ENCODE data around the gene TAOK1. TPM values are rescaled to one million over a fixed set of nuclear protein-coding genes. Genes with fewer than 3 reads are reported as not detected.

The TAOK1 gene
- total RNA-seq, 1 experiment from 2014 or later: 87.1 TPM

DNA sequence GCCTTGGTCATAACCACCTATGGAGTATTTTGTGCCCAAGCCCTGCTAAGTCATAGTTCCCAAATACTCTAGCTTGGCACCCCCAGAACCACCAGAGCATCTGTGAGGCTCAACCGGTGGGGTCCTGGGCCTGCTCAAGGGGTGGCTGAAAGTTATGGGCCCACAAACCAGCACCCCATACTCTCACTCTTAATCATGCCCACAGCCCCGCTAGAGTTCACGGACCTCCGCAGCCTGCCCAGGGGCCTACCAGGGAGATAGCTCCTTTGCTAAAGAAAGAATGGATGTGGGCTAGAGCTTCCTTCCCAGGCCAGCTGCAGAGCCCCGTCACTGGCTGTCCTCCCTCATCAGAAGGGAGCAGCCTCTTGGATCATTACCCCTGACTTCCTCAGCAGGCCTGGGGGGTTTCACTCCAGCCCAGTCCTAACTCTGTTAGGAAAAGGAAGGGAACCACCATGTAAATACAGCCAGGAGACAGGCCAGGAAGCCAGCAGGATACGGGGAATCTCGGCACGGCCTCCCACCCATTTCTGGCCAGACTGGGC, 197.9 kb downstream of the TAOK1 start (continued):
- TF ChIP-seq, protein P1, sequence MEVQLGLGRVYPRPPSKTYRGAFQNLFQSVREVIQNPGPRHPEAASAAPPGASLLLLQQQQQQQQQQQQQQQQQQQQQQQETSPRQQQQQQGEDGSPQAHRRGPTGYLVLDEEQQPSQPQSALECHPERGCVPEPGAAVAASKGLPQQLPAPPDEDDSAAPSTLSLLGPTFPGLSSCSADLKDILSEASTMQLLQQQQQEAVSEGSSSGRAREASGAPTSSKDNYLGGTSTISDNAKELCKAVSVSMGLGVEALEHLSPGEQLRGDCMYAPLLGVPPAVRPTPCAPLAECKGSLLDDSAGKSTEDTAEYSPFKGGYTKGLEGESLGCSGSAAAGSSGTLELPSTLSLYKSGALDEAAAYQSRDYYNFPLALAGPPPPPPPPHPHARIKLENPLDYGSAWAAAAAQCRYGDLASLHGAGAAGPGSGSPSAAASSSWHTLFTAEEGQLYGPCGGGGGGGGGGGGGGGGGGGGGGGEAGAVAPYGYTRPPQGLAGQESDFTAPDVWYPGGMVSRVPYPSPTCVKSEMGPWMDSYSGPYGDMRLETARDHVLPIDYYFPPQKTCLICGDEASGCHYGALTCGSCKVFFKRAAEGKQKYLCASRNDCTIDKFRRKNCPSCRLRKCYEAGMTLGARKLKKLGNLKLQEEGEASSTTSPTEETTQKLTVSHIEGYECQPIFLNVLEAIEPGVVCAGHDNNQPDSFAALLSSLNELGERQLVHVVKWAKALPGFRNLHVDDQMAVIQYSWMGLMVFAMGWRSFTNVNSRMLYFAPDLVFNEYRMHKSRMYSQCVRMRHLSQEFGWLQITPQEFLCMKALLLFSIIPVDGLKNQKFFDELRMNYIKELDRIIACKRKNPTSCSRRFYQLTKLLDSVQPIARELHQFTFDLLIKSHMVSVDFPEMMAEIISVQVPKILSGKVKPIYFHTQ (CRISPR knock-in tag; IDR thresholded peaks at IDR 0.05): no peak
- no peak for TF ChIP-seq NFYB (CRISPR knock-in tag; conservative IDR thresholded peaks at IDR 0.05; ENCODE audit: low read depth)

GRCh38 chr17:29588562-29589411, 198.6 kb downstream of the TAOK1 start:
- no peak for DNase-seq (ENCODE audit: low spot score)
- H3K27ac Mint-ChIP-seq: no peak overlapping the region
- H3K4me1 Mint-ChIP-seq: peaks cover 56% of the 10 kb centered on the region
- TF ChIP-seq ETV6 (CRISPR knock-in tag; IDR thresholded peaks at IDR 0.05) (0 out of 2 replicates have a peak, but pooled peaks have one; percentile 40), FOXK1 (CRISPR knock-in tag; IDR thresholded peaks at IDR 0.05) (0 out of 2 replicates have a peak, but pooled peaks have one; percentile 20), HMGXB4 (CRISPR knock-in tag; IDR thresholded peaks at IDR 0.05) (no peak), ESRRA (CRISPR knock-in tag; IDR thresholded peaks at IDR 0.05; ENCODE audit: borderline replicate concordance) (no peak), TCF7 (CRISPR knock-in tag; IDR thresholded peaks at IDR 0.05; ENCODE audit: low read depth) (no peak)
- TF ChIP-seq, protein P2, sequence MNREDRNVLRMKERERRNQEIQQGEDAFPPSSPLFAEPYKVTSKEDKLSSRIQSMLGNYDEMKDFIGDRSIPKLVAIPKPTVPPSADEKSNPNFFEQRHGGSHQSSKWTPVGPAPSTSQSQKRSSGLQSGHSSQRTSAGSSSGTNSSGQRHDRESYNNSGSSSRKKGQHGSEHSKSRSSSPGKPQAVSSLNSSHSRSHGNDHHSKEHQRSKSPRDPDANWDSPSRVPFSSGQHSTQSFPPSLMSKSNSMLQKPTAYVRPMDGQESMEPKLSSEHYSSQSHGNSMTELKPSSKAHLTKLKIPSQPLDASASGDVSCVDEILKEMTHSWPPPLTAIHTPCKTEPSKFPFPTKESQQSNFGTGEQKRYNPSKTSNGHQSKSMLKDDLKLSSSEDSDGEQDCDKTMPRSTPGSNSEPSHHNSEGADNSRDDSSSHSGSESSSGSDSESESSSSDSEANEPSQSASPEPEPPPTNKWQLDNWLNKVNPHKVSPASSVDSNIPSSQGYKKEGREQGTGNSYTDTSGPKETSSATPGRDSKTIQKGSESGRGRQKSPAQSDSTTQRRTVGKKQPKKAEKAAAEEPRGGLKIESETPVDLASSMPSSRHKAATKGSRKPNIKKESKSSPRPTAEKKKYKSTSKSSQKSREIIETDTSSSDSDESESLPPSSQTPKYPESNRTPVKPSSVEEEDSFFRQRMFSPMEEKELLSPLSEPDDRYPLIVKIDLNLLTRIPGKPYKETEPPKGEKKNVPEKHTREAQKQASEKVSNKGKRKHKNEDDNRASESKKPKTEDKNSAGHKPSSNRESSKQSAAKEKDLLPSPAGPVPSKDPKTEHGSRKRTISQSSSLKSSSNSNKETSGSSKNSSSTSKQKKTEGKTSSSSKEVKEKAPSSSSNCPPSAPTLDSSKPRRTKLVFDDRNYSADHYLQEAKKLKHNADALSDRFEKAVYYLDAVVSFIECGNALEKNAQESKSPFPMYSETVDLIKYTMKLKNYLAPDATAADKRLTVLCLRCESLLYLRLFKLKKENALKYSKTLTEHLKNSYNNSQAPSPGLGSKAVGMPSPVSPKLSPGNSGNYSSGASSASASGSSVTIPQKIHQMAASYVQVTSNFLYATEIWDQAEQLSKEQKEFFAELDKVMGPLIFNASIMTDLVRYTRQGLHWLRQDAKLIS (CRISPR knock-in tag; IDR thresholded peaks at IDR 0.05; ENCODE audit: borderline replicate concordance): no peak
- TF ChIP-seq, protein P3, sequence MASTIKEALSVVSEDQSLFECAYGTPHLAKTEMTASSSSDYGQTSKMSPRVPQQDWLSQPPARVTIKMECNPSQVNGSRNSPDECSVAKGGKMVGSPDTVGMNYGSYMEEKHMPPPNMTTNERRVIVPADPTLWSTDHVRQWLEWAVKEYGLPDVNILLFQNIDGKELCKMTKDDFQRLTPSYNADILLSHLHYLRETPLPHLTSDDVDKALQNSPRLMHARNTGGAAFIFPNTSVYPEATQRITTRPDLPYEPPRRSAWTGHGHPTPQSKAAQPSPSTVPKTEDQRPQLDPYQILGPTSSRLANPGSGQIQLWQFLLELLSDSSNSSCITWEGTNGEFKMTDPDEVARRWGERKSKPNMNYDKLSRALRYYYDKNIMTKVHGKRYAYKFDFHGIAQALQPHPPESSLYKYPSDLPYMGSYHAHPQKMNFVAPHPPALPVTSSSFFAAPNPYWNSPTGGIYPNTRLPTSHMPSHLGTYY (CRISPR knock-in tag; IDR thresholded peaks at IDR 0.05): no peak
- ChIA-PET CTCF (interaction anchor here (0.8 to 1.9 kb wide), 11 partner anchors 9 to 443 kb away, joined by 3 to 25 read pairs (median 4); partner anchors contain the start of genes ABHD15 and TP53I13), POLR2A (no interaction called here)
- no peaks in the 10 kb centered on the region for H3K9me3 Mint-ChIP-seq
- H3K4me3 Mint-ChIP-seq: peak overlapping the region; percentile 79
- H3K36me3 Mint-ChIP-seq: no peaks in the 10 kb centered on the region
- ATAC-seq: no peak
- H3K27me3 Mint-ChIP-seq (ENCODE audit: low read depth): peaks cover 4% of the 10 kb centered on the region; the same call in 1 of the 2 replicates
